SK-N-SH (cell line): ENCODE results near the gene OR1I1. TPM values are rescaled to one million over a fixed set of nuclear protein-coding genes. Genes with fewer than 3 reads are reported as not detected.

Source experiments
- CTCF ChIA-PET: fragments of 300-600, 350-600 bp; formaldehyde crosslinking; extraction: SDS; loops from one replicate; lab custom pipeline; 2021; lab: Yijun Ruan, JAX
- POLR2A ChIA-PET: fragments of 350-600 bp; sonication (Branson Sonifier 250); formaldehyde crosslinking; extraction: SDS; loops from one replicate; lab custom pipeline; 2020; ENCODE audit warnings: antibody characterized with exemption, inconsistent platforms; lab: Yijun Ruan, JAX
- DNase-seq: peaks from one replicate; pipeline ENCODE4 v3.0.0; 2012
- H2AFZ ChIP-seq: fragments of 200-600 bp; sonication (generic); 2 replicates; pipeline ENCODE4 v1.8.1; 2016; ENCODE audit warnings: antibody characterized with exemption, mild to moderate bottlenecking, low read depth
- H3F3A ChIP-seq: fragments of 200-600 bp; sonication (generic); replicated peaks from 2 replicates; pipeline ENCODE3; 2016; ENCODE audit warnings: antibody characterized with exemption, mild to moderate bottlenecking; ENCODE audit not compliant: insufficient read depth
- H3K27ac ChIP-seq, 2 experiments: fragments of 200-500 bp in 1 of 2; fragments of 200-600 bp in 1 of 2; sonication (Bioruptor generic) in 1 of 2; sonication (generic), shearing (Covaris generic) in 1 of 2; 2 replicates each; pipeline versions ENCODE4 v1.5.1 to v1.6.1; 2014 to 2016; ENCODE audit warnings: low read depth in 2 of 2, inconsistent platforms in 1 of 2, low read length in 1 of 2, mild to moderate bottlenecking in 1 of 2, mixed read lengths in 1 of 2
- H3K27me3 ChIP-seq: fragments of 200-600 bp; sonication (generic), shearing (Covaris generic); 2 replicates; pipeline ENCODE4 v1.6.1; 2016; ENCODE audit warnings: mixed run types; ENCODE audit not compliant: insufficient read depth
- H3K36me3 ChIP-seq, 2 experiments: fragments of 200-500 bp in 1 of 2; fragments of 200-600 bp in 1 of 2; sonication (Bioruptor generic) in 1 of 2; sonication (generic) in 1 of 2; replicated peaks in 1 of 2; 2 replicates each; pipeline versions ENCODE3 to v1.5.1; 2014 to 2016; ENCODE audit warnings: low read length in 1 of 2, mild to moderate bottlenecking in 1 of 2; ENCODE audit not compliant: insufficient read depth in 2 of 2, control insufficient read depth in 1 of 2
- H3K4me1 ChIP-seq, 2 experiments: fragments of 200-500 bp in 1 of 2; fragments of 200-600 bp in 1 of 2; sonication (Bioruptor generic) in 1 of 2; sonication (generic), shearing (Covaris generic) in 1 of 2; 2 replicates each; pipeline versions ENCODE4 v1.5.1 to v1.6.1; 2014 to 2016; ENCODE audit warnings: low read depth in 1 of 2, low read length in 1 of 2, mixed run types in 1 of 2; ENCODE audit not compliant: insufficient read depth in 2 of 2, control insufficient read depth in 1 of 2
- H3K4me2 ChIP-seq: fragments of 200-600 bp; sonication (generic), shearing (Covaris generic); 2 replicates; pipeline ENCODE4 v1.6.1; 2017; ENCODE audit warnings: mixed run types
- H3K4me3 ChIP-seq, 2 experiments: fragments of 200-500 bp in 1 of 2; fragments of 200-600 bp in 1 of 2; sonication (Bioruptor generic) in 1 of 2; sonication (generic), shearing (Covaris generic) in 1 of 2; 2 replicates each; pipeline versions ENCODE4 v1.5.1 to v1.8.1; 2014 to 2016; ENCODE audit warnings: low read depth in 2 of 2, inconsistent platforms in 1 of 2, low read length in 1 of 2, mild to moderate bottlenecking in 1 of 2, mixed read lengths in 1 of 2, moderate library complexity in 1 of 2
- H3K79me2 ChIP-seq: fragments of 200-600 bp; sonication (generic); 2 replicates; pipeline ENCODE4 v1.8.1; 2017; ENCODE audit warnings: mild to moderate bottlenecking; ENCODE audit not compliant: insufficient read depth
- H3K9ac ChIP-seq: fragments of 200-600 bp; sonication (generic); 2 replicates; pipeline ENCODE4 v1.6.1; 2017; ENCODE audit warnings: mixed run types
- H3K9me2 ChIP-seq: fragments of 200-600 bp; sonication (generic); 2 replicates; pipeline ENCODE4 v1.6.1; 2017; ENCODE audit warnings: mixed run types
- H3K9me3 ChIP-seq: fragments of 200-600 bp; sonication (generic); 2 replicates; pipeline ENCODE4 v1.6.1; 2017; ENCODE audit warnings: mixed run types, mild to moderate bottlenecking, moderate library complexity
- H4K20me1 ChIP-seq: fragments of 200-600 bp; sonication (generic); 2 replicates; pipeline ENCODE4 v1.6.1; 2017; ENCODE audit warnings: mild to moderate bottlenecking, mixed run types; ENCODE audit not compliant: insufficient read depth
- CHD2 ChIP-seq: fragments of 150-350 bp; IDR thresholded peaks from 2 replicates; pipeline ENCODE4 v1.6.1; 2018; ENCODE audit warnings: low read length; ENCODE audit not compliant: partially characterized antibody
- EZH2phosphoT487 ChIP-seq: fragments of 200-600 bp; sonication (generic); IDR thresholded peaks from 2 replicates; pipeline ENCODE4 v1.6.1; 2017; ENCODE audit warnings: low read depth, mixed run types, mild to moderate bottlenecking, antibody characterized with exemption, moderate library complexity, borderline replicate concordance
- GABPA ChIP-seq: IDR thresholded peaks from 2 replicates; pipeline ENCODE4 v1.4.0; 2012; ENCODE audit warnings: low read depth, mild to moderate bottlenecking
- GATA2 ChIP-seq: sonication (generic); formaldehyde crosslinking; IDR thresholded peaks from 2 replicates; pipeline ENCODE4 v1.5.0; 2020; ENCODE audit warnings: mild to moderate bottlenecking, missing genetic modification reagents
- JUND ChIP-seq: IDR thresholded peaks from 2 replicates; pipeline ENCODE4 v1.4.0; 2012
- MEF2A ChIP-seq: IDR thresholded peaks from 2 replicates; pipeline ENCODE4 v1.4.0; 2012; ENCODE audit warnings: low read depth, borderline replicate concordance
- PBX3 ChIP-seq: IDR thresholded peaks from 2 replicates; pipeline ENCODE4; 2012
- POLR2AphosphoS5 ChIP-seq: IDR thresholded peaks from 2 replicates; pipeline ENCODE4 v1.6.1; 2012; ENCODE audit warnings: low read depth, low read length
- RCOR1 ChIP-seq: fragments of 150-350 bp; IDR thresholded peaks from 2 replicates; pipeline ENCODE4 v1.6.1; 2017; ENCODE audit warnings: antibody characterized with exemption, low read length
- REST ChIP-seq: IDR thresholded peaks from 2 replicates; pipeline ENCODE4 v1.6.1; 2012; ENCODE audit warnings: mild to moderate bottlenecking, low read depth, low read length, moderate library complexity
- RFX5 ChIP-seq: IDR thresholded peaks from 2 replicates; pipeline ENCODE4 v1.6.1; 2012; ENCODE audit warnings: mild to moderate bottlenecking, improper control_type of control experiment, low read length
- RXRA ChIP-seq: IDR thresholded peaks from 2 replicates; pipeline ENCODE4 v1.4.0; 2012; ENCODE audit warnings: low read depth, mild to moderate bottlenecking, borderline replicate concordance
- TAF1 ChIP-seq: IDR thresholded peaks from 2 replicates; pipeline ENCODE4 v1.6.1; 2012; ENCODE audit warnings: low read depth, mild to moderate bottlenecking, low read length, moderate library complexity, borderline replicate concordance
- TCF12 ChIP-seq: IDR thresholded peaks from 2 replicates; pipeline ENCODE4 v1.4.0; 2012
- TEAD4 ChIP-seq: IDR thresholded peaks from 2 replicates; pipeline ENCODE4 v1.4.0; 2012; ENCODE audit warnings: mild to moderate bottlenecking, borderline replicate concordance; ENCODE audit not compliant: insufficient read depth
- USF2 ChIP-seq: fragments of 150-350 bp; IDR thresholded peaks from 2 replicates; pipeline ENCODE4 v1.6.1; 2017; ENCODE audit warnings: antibody characterized with exemption, low read length, low read depth, borderline replicate concordance
- YY1 ChIP-seq: IDR thresholded peaks from 2 replicates; pipeline ENCODE4 v1.4.0; 2012; ENCODE audit warnings: low read depth, mild to moderate bottlenecking
- ZBTB33 ChIP-seq: IDR thresholded peaks from 2 replicates; pipeline ENCODE4 v1.4.0; 2012; ENCODE audit warnings: low read depth, borderline replicate concordance
- WGBS: methylation state at CpG from one replicate; pipeline ENCODE4 v1.1.6; 2017; ENCODE audit warnings: low lambda C conversion rate; 5-methylcytosine and 5-hydroxymethylcytosine counted together
- polyA plus RNA-seq, 3 experiments: library from polyadenylated mRNA; depleted of rRNA; stranded (reverse); fragments of >200 nt; gene quantifications; 2 replicates each; pipeline ENCODE4 v1.2.3, GENCODE V29; 2012

Gene OR1I1
- polyA plus RNA-seq, 1 of the 3 experiments (the other 2 are of a cell fraction) = not detected

- no peak for TF ChIP-seq REST
- TF ChIP-seq, all 33 proteins: peak for 0
Observed at GRCh38 chr19:15128162-15128770, 46.3 kb downstream of the OR1I1 start (continued).

- Histone ChIP-seq H3K9me2 (no peaks in the 10 kb centered on the region), H3K36me3 (no peaks in the 10 kb centered on the region), H3F3A (peaks cover 5% of the 10 kb centered on the region), H3K4me2 (no peak overlapping the region), H2AFZ (peak overlapping the region; percentile 47; the same call in 1 of the 2 replicates), H3K27ac (no peak overlapping the region), H3K9ac (no peak overlapping the region), H3K4me1 (no peaks in the 10 kb centered on the region; a peak in 2 of 4 replicates), H3K79me2 (peaks cover 2% of the 10 kb centered on the region; the same call in 1 of the 2 replicates), H3K4me3 (no peak overlapping the region), H4K20me1 (no peaks in the 10 kb centered on the region), H3K27me3 (no peaks in the 10 kb centered on the region; the same call in none of the 2 replicates), H3K9me3 (no peaks in the 10 kb centered on the region)
- DNase-seq = no peak
- ChIA-PET CTCF (no interaction called here), POLR2A (no interaction called here)
- 39% methylated on average over 16 of the region's 16 CpGs for WGBS
- TF ChIP-seq CHD2 = no peak
- no peak for TF ChIP-seq POLR2AphosphoS5
- TF ChIP-seq PBX3 = no peak
- no peak for TF ChIP-seq JUND
- TF ChIP-seq RXRA = no peak
- no peak for TF ChIP-seq RFX5
- TF ChIP-seq TEAD4 = no peak
- TF ChIP-seq GABPA = no peak
- TF ChIP-seq YY1 = no peak
- no peak for TF ChIP-seq ZBTB33
- no peak for TF ChIP-seq USF2
- TF ChIP-seq TCF12 = no peak
- TF ChIP-seq TAF1 = no peak
- TF ChIP-seq RCOR1 = no peak
- no peak for TF ChIP-seq REST
- TF ChIP-seq GATA2 (CRISPR knock-in tag) = no peak
- TF ChIP-seq MEF2A = no peak
- no peak for TF ChIP-seq EZH2phosphoT487
Observed at GRCh38 chr19:15129856-15130585, 48.0 kb downstream of the OR1I1 start.
